ENCODE measurements around the gene PSMB8.

The PSMB8 gene

DNA sequence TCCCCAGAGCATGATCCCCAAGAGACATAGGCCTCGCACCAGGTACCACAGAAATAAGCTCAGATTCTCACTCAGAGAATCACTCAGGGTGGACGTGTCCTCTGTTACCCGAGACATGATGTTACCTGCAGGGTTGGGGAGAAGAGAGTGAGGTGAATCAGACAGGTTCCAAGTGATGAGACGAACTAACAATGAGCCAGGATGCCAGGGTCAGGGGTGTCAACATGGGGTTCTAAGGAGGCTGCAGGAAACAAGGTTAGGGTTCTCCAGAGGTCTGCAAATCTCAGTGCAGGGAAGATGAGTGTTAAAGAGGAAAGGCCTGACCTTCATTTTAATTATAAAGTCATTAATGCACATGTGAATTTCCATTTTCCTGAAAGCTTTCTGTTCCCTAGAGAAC, 7.2 kb upstream of the PSMB8 start (continued):
- TF ChIP-seq TCF7L2 (IDR thresholded peaks at IDR 0.05; ENCODE audit: borderline replicate concordance, low read depth, low read length) (no peak), ZNF169 (tag by site-specific recombination; IDR thresholded peaks at IDR 0.05) (no peak), HOXA7 (CRISPR knock-in tag; IDR thresholded peaks at IDR 0.05; ENCODE audit: borderline replicate concordance) (no peak), SETDB1 (IDR thresholded peaks at IDR 0.05; ENCODE audit: insufficient read length, low read length) (no peak)
- TF ChIP-seq, protein P1, sequence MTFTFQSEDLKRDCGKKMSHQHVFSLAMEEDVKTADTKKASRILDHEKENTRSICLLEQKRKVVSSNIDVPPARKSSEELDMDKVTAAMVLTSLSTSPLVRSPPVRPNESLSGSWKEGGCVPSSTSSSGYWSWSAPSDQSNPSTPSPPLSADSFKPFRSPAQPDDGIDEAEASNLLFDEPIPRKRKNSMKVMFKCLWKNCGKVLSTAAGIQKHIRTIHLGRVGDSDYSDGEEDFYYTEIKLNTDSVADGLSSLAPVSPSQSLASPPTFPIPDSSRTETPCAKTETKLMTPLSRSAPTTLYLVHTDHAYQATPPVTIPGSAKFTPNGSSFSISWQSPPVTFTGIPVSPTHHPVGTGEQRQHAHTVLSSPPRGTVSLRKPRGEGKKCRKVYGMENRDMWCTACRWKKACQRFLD (tag by site-specific recombination; IDR thresholded peaks at IDR 0.05), result no peak

DNA sequence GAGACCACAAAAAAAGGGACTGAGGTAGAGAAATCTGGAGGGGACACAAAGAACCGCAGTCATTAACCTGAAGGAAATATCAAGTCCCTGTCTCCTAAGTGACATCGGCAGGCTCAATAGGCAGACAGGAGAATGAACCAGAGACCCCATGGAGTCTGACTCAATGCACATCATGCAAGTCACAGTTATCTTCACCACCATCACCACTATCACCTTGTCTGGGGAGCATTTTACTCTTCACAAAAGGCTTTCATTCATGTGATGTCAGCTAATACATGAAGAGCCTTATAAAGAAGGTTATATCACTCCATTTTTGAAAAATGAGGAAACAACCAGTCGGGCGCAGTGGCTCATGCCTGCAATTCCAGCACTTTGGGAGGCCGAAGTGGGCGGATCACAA, 5.3 kb upstream of the PSMB8 start:
- H3K27ac ChIP-seq (ENCODE audit: extremely low read depth, low read depth, low read length), result no peak overlapping the region
- no peaks in the 10 kb centered on the region; the same call in 1 of the 2 replicates for H3K4me1 ChIP-seq (ENCODE audit: control insufficient read depth, insufficient read depth, low read length)
- POLR2A ChIA-PET, result interaction anchor here (0.6 kb wide), 1 partner anchor 10 kb away, joined by 4 read pairs; the partner anchor contains the start of gene TAP2
- CTCF ChIA-PET, result interaction anchor here (0.7 to 3.2 kb wide), 2 partner anchors 10 to 1087 kb away, joined by 4 to 29 read pairs; partner anchors contain the start of gene TAP2
- H3K4me3 ChIP-seq (ENCODE audit: low read depth, low read length), result no peak overlapping the region
- no peak for TF ChIP-seq ZNF654 (tag by site-specific recombination; IDR thresholded peaks at IDR 0.05; ENCODE audit: low read depth)
- no peak for TF ChIP-seq ZNF324 (tag by site-specific recombination; IDR thresholded peaks at IDR 0.05)
- TF ChIP-seq FEZF1 (tag by site-specific recombination; IDR thresholded peaks at IDR 0.05), result no peak
- TF ChIP-seq ZSCAN16 (tag by site-specific recombination; IDR thresholded peaks at IDR 0.05), result no peak
- no peak for TF ChIP-seq ZNF558 (tag by site-specific recombination; IDR thresholded peaks at IDR 0.05)
- no peak for TF ChIP-seq ZNF394 (tag by site-specific recombination; IDR thresholded peaks at IDR 0.05; ENCODE audit: borderline replicate concordance)
- no peak for TF ChIP-seq MZF1 (tag by site-specific recombination; IDR thresholded peaks at IDR 0.05; ENCODE audit: borderline replicate concordance)
- TF ChIP-seq ZSCAN23 (tag by site-specific recombination; IDR thresholded peaks at IDR 0.05), result no peak
- no peak for TF ChIP-seq EGR2 (tag by site-specific recombination; IDR thresholded peaks at IDR 0.05; ENCODE audit: low read depth)
- no peak for TF ChIP-seq ZSCAN30 (tag by site-specific recombination; IDR thresholded peaks at IDR 0.05)
- TF ChIP-seq ZIC2 (tag by site-specific recombination; IDR thresholded peaks at IDR 0.05), result no peak
- TF ChIP-seq, protein P2, sequence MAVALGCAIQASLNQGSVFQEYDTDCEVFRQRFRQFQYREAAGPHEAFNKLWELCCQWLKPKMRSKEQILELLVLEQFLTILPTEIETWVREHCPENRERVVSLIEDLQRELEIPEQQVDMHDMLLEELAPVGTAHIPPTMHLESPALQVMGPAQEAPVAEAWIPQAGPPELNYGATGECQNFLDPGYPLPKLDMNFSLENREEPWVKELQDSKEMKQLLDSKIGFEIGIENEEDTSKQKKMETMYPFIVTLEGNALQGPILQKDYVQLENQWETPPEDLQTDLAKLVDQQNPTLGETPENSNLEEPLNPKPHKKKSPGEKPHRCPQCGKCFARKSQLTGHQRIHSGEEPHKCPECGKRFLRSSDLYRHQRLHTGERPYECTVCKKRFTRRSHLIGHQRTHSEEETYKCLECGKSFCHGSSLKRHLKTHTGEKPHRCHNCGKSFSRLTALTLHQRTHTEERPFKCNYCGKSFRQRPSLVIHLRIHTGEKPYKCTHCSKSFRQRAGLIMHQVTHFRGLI (tag by site-specific recombination; IDR thresholded peaks at IDR 0.05), result no peak
- TF ChIP-seq ZNF157 (tag by site-specific recombination; IDR thresholded peaks at IDR 0.05), result no peak
- no peak for TF ChIP-seq YY1 (tag by site-specific recombination; IDR thresholded peaks at IDR 0.05)
- no peak for TF ChIP-seq ZNF423 (tag by site-specific recombination; IDR thresholded peaks at IDR 0.05)
- TF ChIP-seq KLF8 (tag by site-specific recombination; IDR thresholded peaks at IDR 0.05), result no peak
- TF ChIP-seq ZNF391 (tag by site-specific recombination; IDR thresholded peaks at IDR 0.05; ENCODE audit: borderline replicate concordance, low read depth), result no peak
- peaks cover 6 to 54% of the 10 kb centered on the region in 2 experiments; a peak in 2 of 3 replicates for H3K36me3 ChIP-seq (ENCODE audit: control insufficient read depth in 2 of 2, insufficient read depth in 1 of 2, low read length in 2 of 2)
- H3K9me3 ChIP-seq (ENCODE audit: control insufficient read depth, insufficient read depth, low read depth, low read length), result no peaks in the 10 kb centered on the region

DNA sequence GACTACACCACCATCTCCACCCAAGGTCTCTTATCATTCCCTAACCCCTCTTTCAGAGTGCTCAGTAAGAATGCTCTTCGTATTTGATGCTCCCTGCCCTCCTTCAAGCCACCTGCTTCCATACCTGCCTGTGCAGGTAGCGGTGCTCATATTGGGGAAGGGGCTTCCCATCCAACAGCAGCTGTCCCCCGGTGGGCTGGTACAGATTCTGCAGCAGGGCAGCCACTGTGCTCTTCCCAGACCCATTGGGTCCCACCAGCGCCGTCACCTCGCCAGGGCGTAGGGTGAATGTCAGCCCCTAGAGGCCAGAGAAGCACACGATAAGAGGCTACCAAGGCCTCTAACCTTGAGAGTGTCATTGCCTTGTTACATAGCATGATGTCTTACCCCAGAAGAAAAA, 3.9 kb upstream of the PSMB8 start:
- Histone ChIP-seq H3K9me3 (ENCODE audit: control insufficient read depth, insufficient read depth, low read depth, low read length) (no peaks in the 10 kb centered on the region), H3K4me3 (ENCODE audit: low read depth, low read length) (no peak overlapping the region), H3K4me1 (ENCODE audit: control insufficient read depth, insufficient read depth, low read length) (no peaks in the 10 kb centered on the region; the same call in 1 of the 2 replicates), H3K27ac (ENCODE audit: extremely low read depth, low read depth, low read length) (no peak overlapping the region), H3K36me3 (ENCODE audit: control insufficient read depth in 2 of 2, insufficient read depth in 1 of 2, low read length in 2 of 2) (peaks cover 6 to 54% of the 10 kb centered on the region in 2 experiments; a peak in 2 of 3 replicates)
- POLR2A ChIA-PET, result no interaction called here
- CTCF ChIA-PET, result interaction anchor here (1.5 kb wide), 1 partner anchor 9 kb away, joined by 9 read pairs; the partner anchor contains the start of gene TAP2
- TF ChIP-seq SCRT1 (tag by site-specific recombination; IDR thresholded peaks at IDR 0.05; ENCODE audit: borderline replicate concordance), result no peak
- no peak for TF ChIP-seq ZNF423 (tag by site-specific recombination; IDR thresholded peaks at IDR 0.05)
- no peak for TF ChIP-seq ZNF350 (tag by site-specific recombination; IDR thresholded peaks at IDR 0.05)
- no peak for TF ChIP-seq SETDB1 (IDR thresholded peaks at IDR 0.05; ENCODE audit: insufficient read length, low read length)
- no peak for TF ChIP-seq OSR2 (tag by site-specific recombination; IDR thresholded peaks at IDR 0.05)
